PC-3 (cell line): ENCODE results near the gene ARHGAP26.

ENCODE experiments used
- CTCF ChIP-seq: fragments of 300-600 bp; sonication (generic); conservative IDR thresholded peaks from 2 replicates; pipeline ENCODE4 v1.5.1; 2017; ENCODE audit warnings: antibody characterized with exemption, low read depth, mild to moderate bottlenecking, low read length
- EZH2 ChIP-seq: fragments of 300-600 bp; sonication (generic); IDR thresholded peaks from one replicate; pipeline ENCODE4 v1.6.1; 2017; ENCODE audit warnings: antibody characterized with exemption, mild to moderate bottlenecking, low read length; ENCODE audit not compliant: unreplicated experiment
- EZH2phosphoT487 ChIP-seq: fragments of 300-600 bp; sonication (generic); IDR thresholded peaks from 2 replicates; pipeline ENCODE4 v1.6.1; 2018; ENCODE audit warnings: mild to moderate bottlenecking, antibody characterized with exemption, low read length, borderline replicate concordance

GRCh38 chr5:143085319-143085917 lies 315.2 kb downstream of the ARHGAP26 start:
- no peak for TF ChIP-seq EZH2phosphoT487
- TF ChIP-seq CTCF = no peak
- TF ChIP-seq EZH2 = no peak
